K562 (cell line): ENCODE measurements around the gene ACKR3. TPM values are rescaled to one million over a fixed set of nuclear protein-coding genes. Genes with fewer than 3 reads are reported as not detected.

Experiments used
- ATAC-seq: fragments of 200-7000 bp; cut with Tn5 transposase; 3 replicates; pipeline ENCODE4 v1.9.1; 2020; ENCODE audit warnings: moderate library complexity
- BruUV-seq: library from RNA; stranded (reverse); fragments of 400-500 nt; replicated peaks from 2 replicates; lab custom pipeline; 2021; lab: Mats Ljungman, UMichigan
- CTCF ChIA-PET: fragments of 300-600 bp; formaldehyde crosslinking; extraction: SDS; loops from one replicate; lab custom pipeline; 2021; ENCODE audit warnings: low intra/inter-chr PET ratio; lab: Yijun Ruan, JAX
- POLR2A ChIA-PET: fragments of 300-600, 350-650 bp; sonication (Branson Sonifier 250); formaldehyde crosslinking; extraction: SDS; loops from one replicate; lab custom pipeline; 2021; ENCODE audit warnings: antibody characterized with exemption, inconsistent platforms; lab: Yijun Ruan, JAX
- DNase-seq, 4 experiments: peaks; one replicate each; pipeline versions ENCODE4 v3.0.0 to v3.0.0-alpha.2; 2011 to 2018; ENCODE audit warnings: low spot score in 3 of 4, mixed read lengths in 3 of 4; ENCODE audit errors: extremely low read depth in 1 of 4
- FAIRE-seq: peaks from 2 replicates; lab custom pipeline; 2011; peaks lifted over from hg19 to GRCh38; lab: Jason Lieb, UNC
- H2AFZ ChIP-seq: 2 replicates; pipeline ENCODE4 v1.6.0; 2011; ENCODE audit warnings: low read depth, low read length, control low read depth, inconsistent platforms
- H3K27ac ChIP-seq: fragments of 200-600 bp; 3 replicates; pipeline ENCODE4 v1.8.0; 2011; ENCODE audit warnings: low read depth, mild to moderate bottlenecking, control low read depth, inconsistent platforms, low read length, moderate library complexity, mixed read lengths; ENCODE audit errors: extremely low read depth
- H3K27me3 ChIP-seq, 2 experiments: fragments of 300-600 bp in 1 of 2; 2 replicates in 1 of 2; 3 replicates in 1 of 2; pipeline versions ENCODE4 v1.6.0 to v1.8.0; 2011; ENCODE audit warnings: inconsistent platforms in 2 of 2, low read length in 2 of 2, mild to moderate bottlenecking in 1 of 2, mixed read lengths in 1 of 2, moderate library complexity in 1 of 2; ENCODE audit not compliant: control insufficient read depth in 2 of 2, insufficient read depth in 2 of 2
- H3K36me3 ChIP-seq: fragments of 300-600 bp; 3 replicates; pipeline ENCODE4 v1.8.0; 2011; ENCODE audit warnings: mild to moderate bottlenecking, low read length, inconsistent platforms; ENCODE audit not compliant: control insufficient read depth, insufficient read depth
- H3K4me1 ChIP-seq, 2 experiments: fragments of 200-600 bp in 1 of 2; replicated peaks in 1 of 2; 2 replicates in 1 of 2; 3 replicates in 1 of 2; pipeline versions ENCODE4 v1.5.1 to v1.8.0; 2011; ENCODE audit warnings: inconsistent platforms in 2 of 2, low read length in 2 of 2, mild to moderate bottlenecking in 1 of 2, mixed read lengths in 1 of 2, moderate library complexity in 1 of 2; ENCODE audit not compliant: control insufficient read depth in 2 of 2, insufficient read depth in 2 of 2
- H3K4me2 ChIP-seq: 2 replicates; pipeline ENCODE4 v1.6.1; 2011; ENCODE audit warnings: low read length, control low read depth, inconsistent platforms, mixed read lengths; ENCODE audit not compliant: insufficient read depth
- H3K4me3 ChIP-seq: fragments of 200-600 bp; sonication (generic), shearing (Covaris generic); 2 replicates; pipeline ENCODE4 v1.5.1; 2016; ENCODE audit warnings: control low read depth, inconsistent platforms
- H3K79me2 ChIP-seq: fragments of 200-600 bp; 3 replicates; pipeline ENCODE4 v1.8.0; 2011; ENCODE audit warnings: low read length, inconsistent platforms; ENCODE audit not compliant: control insufficient read depth, insufficient read depth
- H3K9ac ChIP-seq, 2 experiments: 2 replicates each; pipeline versions ENCODE4 v1.6.0 to v1.6.1; 2011; ENCODE audit warnings: low read depth in 2 of 2, low read length in 2 of 2, control low read depth in 1 of 2, inconsistent platforms in 1 of 2, mild to moderate bottlenecking in 1 of 2, mixed read lengths in 1 of 2; ENCODE audit not compliant: insufficient read depth in 1 of 2
- H3K9me1 ChIP-seq: one replicate; pipeline ENCODE4 v1.6.0; 2011; ENCODE audit warnings: inconsistent platforms, mild to moderate bottlenecking, low read length, moderate library complexity; ENCODE audit not compliant: control insufficient read depth, insufficient read depth
- H3K9me3 ChIP-seq: replicated peaks from 2 replicates; pipeline ENCODE4 v1.5.1; 2011; ENCODE audit warnings: low read depth, low read length, inconsistent platforms; ENCODE audit not compliant: control insufficient read depth, insufficient read depth
- H4K20me1 ChIP-seq: replicated peaks from 2 replicates; pipeline ENCODE4 v1.6.1; 2011; ENCODE audit warnings: low read length, inconsistent platforms, mixed read lengths; ENCODE audit not compliant: control insufficient read depth, insufficient read depth
- ARHGAP35 ChIP-seq: fragments of 450-650 bp; IDR thresholded peaks from 2 replicates; pipeline ENCODE4 v1.6.1; 2018; ENCODE audit not compliant: partially characterized antibody
- GTF2F1 ChIP-seq: IDR thresholded peaks from 2 replicates; pipeline ENCODE4 v1.6.1; 2011; ENCODE audit warnings: low read depth, low read length, improper control_type of control experiment
- MECOM ChIP-seq: fragments of 250-450 bp; sonication (Bioruptor Pico); IDR thresholded peaks from 2 replicates; pipeline ENCODE4 v1.8.0; 2022; ENCODE audit warnings: inconsistent platforms
- NELFE ChIP-seq: IDR thresholded peaks from 2 replicates; pipeline ENCODE4 v1.6.1; 2011; ENCODE audit warnings: mild to moderate bottlenecking; ENCODE audit not compliant: insufficient read depth, insufficient read length
- SMARCC2 ChIP-seq: fragments of 450-650 bp; IDR thresholded peaks from 2 replicates; pipeline ENCODE4 v1.6.1; 2017; ENCODE audit warnings: antibody characterized with exemption, moderate library complexity, mild to moderate bottlenecking, low read depth
- SRSF1 ChIP-seq: fragments of 200-400 bp; formaldehyde crosslinking; IDR thresholded peaks from 2 replicates; pipeline ENCODE4 v1.6.1; 2017; ENCODE audit warnings: mild to moderate bottlenecking, low read depth, low read length, moderate library complexity
- TAF7 ChIP-seq: fragments of 450-650 bp; IDR thresholded peaks from 2 replicates; pipeline ENCODE4 v1.6.1; 2016; ENCODE audit warnings: missing genetic modification characterization, missing compliant biosample characterization
- TCFL5 ChIP-seq: fragments of 250-450 bp; sonication (Bioruptor Pico); conservative IDR thresholded peaks from 2 replicates; pipeline ENCODE4 v1.6.1; 2021; ENCODE audit warnings: mild to moderate bottlenecking, moderate library complexity, matching md5 sums
- ZNF76 ChIP-seq: fragments of 250-450 bp; sonication (Bioruptor Pico); IDR thresholded peaks from 2 replicates; pipeline ENCODE4 v1.4.0; 2020; ENCODE audit warnings: mild to moderate bottlenecking, moderate library complexity, borderline replicate concordance
- ZNF780A ChIP-seq: fragments of 250-450 bp; sonication (Bioruptor Pico); IDR thresholded peaks from 2 replicates; pipeline ENCODE4 v1.5.0; 2021; ENCODE audit warnings: mild to moderate bottlenecking
- WGBS: fragments of 100-300 bp; shearing (Covaris generic); methylation state at CpG from one replicate; pipeline ENCODE4 v1.1.6; 2016; ENCODE audit warnings: low coverage, mixed read lengths; ENCODE audit not compliant: insufficient coverage; ENCODE audit errors: missing lambda C conversion rate; 5-methylcytosine and 5-hydroxymethylcytosine counted together
- in situ Hi-C: fragments of 300-500 bp; cut with MboI; formaldehyde crosslinking; loops from 4 replicates; pipeline ENCODE4 v1.15.0; 2018; ENCODE audit warnings: inconsistent platforms, mixed read lengths
- intact Hi-C: fragments of 100-400 bp; cut with micrococcal nuclease; formaldehyde crosslinking; loops from 2 replicates; pipeline ENCODE4 v1.14.2; 2022
- polyA plus RNA-seq, 8 experiments: library from polyadenylated mRNA; depleted of rRNA in 4 of 8; stranded (reverse) in 5 of 8; unstranded in 3 of 8; fragments of >200 nt; fragmentation: Nextera tagmentation in 2 of 8; fragmentation: Illumina TruSeq in 1 of 8; extraction: Ambion mirVana in 2 of 8; extraction: Trizol in 1 of 8; gene quantifications; 2 replicates each; pipeline versions ENCODE4 v1.2.1 to v1.2.3, GENCODE V29; 2011 to 2014; ENCODE audit warnings: inconsistent platforms in 1 of 8, missing spikeins in 1 of 8
- total RNA-seq, 7 experiments: library from RNA; depleted of rRNA in 6 of 7; stranded (reverse); fragments of >200 nt in 6 of 7; fragmentation: Illumina TruSeq in 2 of 7; extraction: Trizol in 2 of 7; gene quantifications; 2 replicates each; pipeline versions ENCODE4 v1.2.1 to v1.2.3, GENCODE V29; 2011 to 2021; ENCODE audit warnings: low replicate concordance in 1 of 7
- TF ChIP-seq, protein P1 (sequence below), 2 experiments: fragments of 450-650 bp; conservative IDR thresholded peaks; 2 replicates each; pipeline ENCODE4 v1.6.1; 2017; ENCODE audit warnings: mild to moderate bottlenecking in 2 of 2, moderate library complexity in 2 of 2
- TF ChIP-seq, protein P2 (sequence below): fragments of 450-650 bp; formaldehyde crosslinking; conservative IDR thresholded peaks from 2 replicates; pipeline ENCODE4 v1.4.0; 2022; ENCODE audit warnings: mild to moderate bottlenecking, missing genetic modification characterization
- TF ChIP-seq, protein P3 (sequence below): sonication (generic); formaldehyde crosslinking; IDR thresholded peaks from 2 replicates; pipeline ENCODE4 v1.8.1; 2022; ENCODE audit warnings: missing genetic modification reagents

Gene ACKR3
- total and polyA plus RNA-seq, 9 of the 15 experiments (the other 6 are each of a cell fraction or from before 2014, with no cell fraction given) = 0.07 TPM; not detected in 8

DNA sequence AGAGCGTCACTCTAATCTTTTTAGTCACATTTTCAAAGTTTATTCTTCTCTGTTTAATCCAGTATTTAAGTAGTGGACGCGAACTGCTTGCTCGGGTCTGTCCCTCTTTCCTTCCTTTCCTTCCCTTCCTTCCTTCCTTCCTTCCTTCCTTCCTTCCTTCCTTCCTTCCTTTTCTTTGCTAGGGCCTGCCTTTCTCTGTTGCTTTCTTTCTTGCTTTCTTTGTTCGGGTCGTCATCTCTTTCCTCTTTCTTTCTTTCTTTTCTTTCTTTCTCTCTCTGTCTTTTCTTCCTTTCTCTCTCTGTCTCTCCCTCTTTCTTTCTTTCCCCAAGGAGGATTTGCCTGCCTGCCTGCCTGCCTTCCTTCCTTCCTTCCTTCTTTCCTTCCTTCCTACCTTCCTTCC lies 3.0 kb upstream of the ACKR3 start:
- no peak overlapping the region for H3K27ac ChIP-seq
- no peaks in the 10 kb centered on the region for H3K36me3 ChIP-seq
- ATAC-seq (no peak), FAIRE-seq (no peak), DNase-seq (no peak)
- H3K4me3 ChIP-seq = no peak overlapping the region
- intact Hi-C loops = no loop called here
- H3K79me2 ChIP-seq = no peaks in the 10 kb centered on the region
- H2AFZ ChIP-seq = no peak overlapping the region
- no peaks in the 10 kb centered on the region; the same call in 1 of the 2 replicates for H4K20me1 ChIP-seq
- BruUV-seq = no TSS peak
- in situ Hi-C loops = no loop called here
- CTCF ChIA-PET = no interaction called here
- H3K9me3 ChIP-seq = no peaks in the 10 kb centered on the region
- no peaks in the 10 kb centered on the region for H3K9me1 ChIP-seq
- H3K4me2 ChIP-seq = no peak overlapping the region
- no peak overlapping the region for H3K9ac ChIP-seq
- 0% methylated on average over 2 of the region's 6 CpGs for WGBS
- H3K27me3 ChIP-seq = peaks cover 0 to 18% of the 10 kb centered on the region in 2 experiments; a peak in 3 of 5 replicates
- no peaks in the 10 kb centered on the region for H3K4me1 ChIP-seq
- POLR2A ChIA-PET = no interaction called here
- TF ChIP-seq NELFE (no peak), SRSF1 (no peak), ZNF76 (CRISPR knock-in tag) (no peak), TCFL5 (CRISPR knock-in tag) (no peak), TAF7 (no peak), SMARCC2 (no peak), ZNF780A (CRISPR knock-in tag) (no peak), GTF2F1 (no peak), MECOM (no peak), ARHGAP35 (no peak)
- TF ChIP-seq, protein P1, sequence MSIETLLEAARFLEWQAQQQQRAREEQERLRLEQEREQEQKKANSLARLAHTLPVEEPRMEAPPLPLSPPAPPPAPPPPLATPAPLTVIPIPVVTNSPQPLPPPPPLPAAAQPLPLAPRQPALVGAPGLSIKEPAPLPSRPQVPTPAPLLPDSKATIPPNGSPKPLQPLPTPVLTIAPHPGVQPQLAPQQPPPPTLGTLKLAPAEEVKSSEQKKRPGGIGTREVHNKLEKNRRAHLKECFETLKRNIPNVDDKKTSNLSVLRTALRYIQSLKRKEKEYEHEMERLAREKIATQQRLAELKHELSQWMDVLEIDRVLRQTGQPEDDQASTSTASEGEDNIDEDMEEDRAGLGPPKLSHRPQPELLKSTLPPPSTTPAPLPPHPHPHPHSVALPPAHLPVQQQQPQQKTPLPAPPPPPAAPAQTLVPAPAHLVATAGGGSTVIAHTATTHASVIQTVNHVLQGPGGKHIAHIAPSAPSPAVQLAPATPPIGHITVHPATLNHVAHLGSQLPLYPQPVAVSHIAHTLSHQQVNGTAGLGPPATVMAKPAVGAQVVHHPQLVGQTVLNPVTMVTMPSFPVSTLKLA (conservative IDR thresholded peaks at IDR 0.05) = no peak
- TF ChIP-seq, protein P2, sequence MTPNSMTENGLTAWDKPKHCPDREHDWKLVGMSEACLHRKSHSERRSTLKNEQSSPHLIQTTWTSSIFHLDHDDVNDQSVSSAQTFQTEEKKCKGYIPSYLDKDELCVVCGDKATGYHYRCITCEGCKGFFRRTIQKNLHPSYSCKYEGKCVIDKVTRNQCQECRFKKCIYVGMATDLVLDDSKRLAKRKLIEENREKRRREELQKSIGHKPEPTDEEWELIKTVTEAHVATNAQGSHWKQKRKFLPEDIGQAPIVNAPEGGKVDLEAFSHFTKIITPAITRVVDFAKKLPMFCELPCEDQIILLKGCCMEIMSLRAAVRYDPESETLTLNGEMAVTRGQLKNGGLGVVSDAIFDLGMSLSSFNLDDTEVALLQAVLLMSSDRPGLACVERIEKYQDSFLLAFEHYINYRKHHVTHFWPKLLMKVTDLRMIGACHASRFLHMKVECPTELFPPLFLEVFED (CRISPR knock-in tag) = no peak
- TF ChIP-seq, protein P3, sequence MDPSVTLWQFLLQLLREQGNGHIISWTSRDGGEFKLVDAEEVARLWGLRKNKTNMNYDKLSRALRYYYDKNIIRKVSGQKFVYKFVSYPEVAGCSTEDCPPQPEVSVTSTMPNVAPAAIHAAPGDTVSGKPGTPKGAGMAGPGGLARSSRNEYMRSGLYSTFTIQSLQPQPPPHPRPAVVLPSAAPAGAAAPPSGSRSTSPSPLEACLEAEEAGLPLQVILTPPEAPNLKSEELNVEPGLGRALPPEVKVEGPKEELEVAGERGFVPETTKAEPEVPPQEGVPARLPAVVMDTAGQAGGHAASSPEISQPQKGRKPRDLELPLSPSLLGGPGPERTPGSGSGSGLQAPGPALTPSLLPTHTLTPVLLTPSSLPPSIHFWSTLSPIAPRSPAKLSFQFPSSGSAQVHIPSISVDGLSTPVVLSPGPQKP (CRISPR knock-in tag) = no peak
